ENCODE results near the gene DRD1.
"Not testable (repeated sequence)": the region's sequence is repeated elsewhere in the genome, so short reads cannot be mapped to it uniquely, and the experiment has no call there.

DRD1 gene

GRCh38 chr5:175466700-175467318 lies 22.8 kb upstream of the DRD1 start:
- no peak for DNase-seq

- DNase-seq: no peak
These were observed 21.3 kb upstream of the DRD1 start for GRCh38 chr5:175465282-175465681.

GRCh38 chr5:175464942-175465233 lies 20.9 kb upstream of the DRD1 start:
- no peak for DNase-seq

- DNase-seq: peak; percentile 79
These were observed 20.3 kb upstream of the DRD1 start for GRCh38 chr5:175464074-175464941.

DNA sequence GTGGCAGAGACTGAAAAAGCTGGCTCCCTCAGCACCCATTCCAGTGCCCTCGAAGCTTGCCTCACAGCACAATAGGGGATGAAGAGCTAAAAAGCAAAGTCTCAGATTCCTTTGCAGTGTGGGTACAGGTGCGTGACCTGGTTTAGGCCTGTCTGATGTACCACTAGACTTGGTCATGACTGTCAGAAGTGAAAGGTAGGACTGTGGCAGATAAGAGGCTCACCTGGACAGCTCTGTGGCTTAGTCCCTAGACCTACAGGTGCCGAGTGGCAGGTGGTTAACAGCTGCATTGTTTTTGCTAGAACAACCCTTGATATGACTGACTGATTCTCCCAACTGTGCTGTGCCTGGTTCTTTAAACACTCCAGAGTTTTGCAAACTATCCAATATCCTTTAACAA lies 19.7 kb upstream of the DRD1 start:
- DNase-seq: no peak

DNA sequence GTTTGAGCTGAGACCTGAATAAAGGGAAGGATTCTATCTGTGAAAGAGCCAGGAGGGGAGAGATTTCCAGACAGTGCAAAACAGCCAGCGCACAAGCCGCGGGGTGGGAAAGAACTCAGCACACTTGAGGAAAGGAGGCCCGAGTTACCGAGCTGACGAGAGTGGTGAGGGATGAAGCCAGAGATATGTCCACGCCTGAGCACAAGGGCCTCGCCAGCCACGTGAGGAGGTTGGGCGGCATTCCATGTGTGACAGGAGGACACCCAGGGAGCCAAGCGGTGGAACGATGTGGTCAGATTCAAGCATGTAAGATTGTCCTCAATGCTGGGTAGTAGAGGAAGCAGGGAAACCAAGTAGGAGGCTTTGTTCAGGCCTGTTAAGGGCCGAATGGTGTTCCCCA lies 17.4 kb upstream of the DRD1 start:
- no peak for DNase-seq

GRCh38 chr5:175460552-175460951 lies 16.6 kb upstream of the DRD1 start:
- no peak for DNase-seq

- no peak for DNase-seq
These were observed 16.1 kb upstream of the DRD1 start for GRCh38 chr5:175460126-175460525.

GRCh38 chr5:175457466-175457865 lies 13.5 kb upstream of the DRD1 start:
- no peak for DNase-seq

DNA sequence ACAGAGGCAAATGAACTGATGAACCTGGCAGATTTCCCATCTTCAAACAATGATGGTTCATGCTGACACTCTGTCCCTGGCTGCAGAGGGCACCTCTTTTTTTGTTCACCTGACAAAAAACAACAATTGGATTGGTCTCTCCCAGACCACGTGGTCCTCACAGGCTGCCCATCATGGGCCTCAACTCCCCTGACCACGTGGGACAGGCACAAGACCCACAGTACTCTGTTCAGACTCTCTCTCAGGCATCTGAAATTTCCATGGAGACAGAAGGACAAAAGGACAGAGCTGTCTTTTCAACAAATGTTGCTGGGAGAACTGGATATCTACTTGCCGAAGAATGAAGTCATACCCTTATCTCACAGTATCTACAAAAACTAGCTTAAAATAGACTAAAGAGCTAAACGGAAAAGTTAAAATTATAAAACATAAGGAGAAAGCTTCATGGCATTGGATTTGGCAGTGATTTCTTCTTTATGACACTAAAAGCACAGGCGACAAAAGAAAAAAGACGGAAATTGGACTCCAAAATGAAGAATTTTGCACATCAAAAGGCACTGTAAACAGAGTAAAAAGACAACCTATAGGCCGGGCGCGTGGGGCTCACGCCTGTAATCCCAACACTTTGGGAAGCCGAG lies 12.2 kb upstream of the DRD1 start:
- DNase-seq: no peak

GRCh38 chr5:175454338-175454737 lies 10.4 kb upstream of the DRD1 start:
- not testable (repeated sequence) for DNase-seq

DNA sequence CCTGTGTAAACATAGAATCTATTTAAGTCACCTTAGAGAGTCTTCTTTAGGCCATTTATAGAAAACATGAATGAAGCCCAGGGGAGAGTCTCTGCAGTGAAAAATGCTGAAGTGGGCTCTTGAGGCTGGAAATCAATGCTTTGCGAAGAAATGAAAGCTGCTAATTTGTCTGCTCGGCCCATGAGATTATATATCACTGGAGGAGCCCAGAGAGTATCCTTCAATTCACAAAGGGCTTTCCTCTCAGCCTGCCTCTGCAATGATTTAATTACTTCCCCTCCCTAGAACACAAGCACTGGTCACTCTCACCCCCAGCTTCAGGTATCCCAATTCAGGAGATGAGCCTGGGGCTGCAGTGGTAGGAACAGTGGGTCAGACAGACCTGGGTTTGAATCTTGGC lies 8.2 kb upstream of the DRD1 start:
- no peak for DNase-seq

DNA sequence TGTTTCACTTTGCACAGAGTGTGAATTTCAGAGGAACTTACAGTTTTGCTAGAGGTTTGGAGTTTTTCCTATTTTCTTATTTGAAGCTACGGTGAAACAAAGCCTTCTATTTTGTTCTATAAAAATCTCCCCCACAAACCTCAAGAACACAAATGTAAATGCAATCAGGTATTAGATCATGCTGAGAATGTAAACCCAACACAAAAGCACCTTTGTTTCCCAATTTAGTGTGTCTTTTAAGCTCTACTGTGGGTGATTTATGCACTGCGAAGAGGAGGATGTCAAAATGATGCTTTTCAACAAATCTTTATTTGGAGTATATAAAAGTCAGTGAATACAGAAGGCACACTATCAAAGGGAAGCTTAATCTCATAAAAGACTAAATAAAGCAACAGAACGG lies 4.3 kb upstream of the DRD1 start:
- no peak for DNase-seq

GRCh38 chr5:175447571-175447970 lies 3.6 kb upstream of the DRD1 start:
- no peak for DNase-seq

- DNase-seq: not testable (repeated sequence)
These were observed 2.4 kb upstream of the DRD1 start for GRCh38 chr5:175446378-175446777.

DNA sequence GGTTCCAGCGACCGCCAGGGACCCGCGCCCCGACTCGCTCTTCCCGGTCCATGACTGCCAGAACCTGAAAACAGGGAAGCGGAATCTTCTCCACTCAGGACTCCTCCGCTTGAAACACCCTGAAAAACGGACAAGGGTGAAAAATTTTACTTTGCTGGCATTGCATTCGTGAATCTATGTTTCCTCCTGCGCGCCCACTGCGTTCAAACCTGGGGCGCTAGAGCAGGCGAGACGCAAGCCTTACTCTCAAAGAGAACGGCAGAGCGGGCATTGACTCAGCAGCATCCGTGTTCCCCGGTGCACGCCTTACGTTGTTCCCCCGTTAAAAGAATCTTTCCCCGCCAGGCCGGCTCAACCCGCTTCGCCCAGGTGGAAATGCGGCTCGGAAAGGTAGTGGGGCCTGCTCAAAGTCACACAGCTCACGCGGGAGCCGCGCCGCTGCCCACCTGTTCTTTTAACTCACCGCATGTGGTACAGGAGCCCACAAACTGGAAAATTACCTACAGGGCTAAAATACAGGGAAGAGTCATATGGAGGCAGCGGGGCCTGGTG lies 999 bp upstream of the DRD1 start:
- DNase-seq: no peak

DNA sequence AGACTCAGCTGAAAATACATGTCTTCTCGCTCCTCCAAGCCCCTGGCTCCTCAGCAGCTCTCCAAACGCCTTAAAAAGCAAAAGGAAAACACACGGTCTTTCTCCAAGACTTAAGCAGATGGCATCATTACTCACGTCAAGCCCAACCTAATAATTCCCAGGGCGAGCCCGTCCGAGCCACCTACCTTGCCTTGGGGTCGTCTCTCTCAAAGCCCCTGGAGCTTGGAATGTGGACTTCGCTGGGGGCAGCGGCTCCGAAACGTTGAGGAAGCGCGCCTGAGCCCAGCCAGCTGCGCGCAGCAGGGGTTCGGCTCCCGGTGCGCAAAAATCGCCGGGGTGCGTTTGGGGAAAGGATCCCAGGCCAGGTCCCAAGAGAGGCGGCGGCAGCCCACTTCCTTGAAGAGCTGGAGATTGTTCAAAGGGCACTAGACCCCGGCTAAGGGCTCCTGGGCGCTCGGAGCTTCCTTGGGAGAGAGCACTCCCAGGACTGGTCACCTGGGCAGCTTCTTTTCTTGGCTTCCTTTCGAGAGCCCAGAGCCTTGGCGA lies 395 bp downstream of the DRD1 start:
- DNase-seq: no peak

GRCh38 chr5:175438234-175438857 lies 5.6 kb downstream of the DRD1 start:
- DNase-seq: no peak

DNA sequence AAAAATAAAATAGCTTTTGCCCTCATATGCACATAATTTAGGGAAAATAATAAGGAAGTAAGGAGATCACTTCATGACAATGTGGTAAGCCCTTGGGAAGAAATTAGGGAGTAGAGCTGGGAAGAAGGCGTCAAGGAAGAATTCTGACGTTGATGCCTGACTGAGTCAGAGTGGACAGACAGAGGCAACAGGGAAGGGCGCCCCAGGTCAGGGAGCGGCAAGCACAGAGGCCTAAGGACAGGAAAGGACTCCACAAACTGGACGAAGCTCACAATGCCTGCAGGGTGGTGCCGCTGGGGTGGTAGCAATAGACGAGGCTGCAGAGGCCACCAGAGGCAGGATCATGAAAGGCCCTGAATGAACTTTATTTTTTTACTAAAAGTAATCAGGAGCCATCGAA lies 7.6 kb downstream of the DRD1 start:
- no peak for DNase-seq

GRCh38 chr5:175434800-175435199 lies 9.2 kb downstream of the DRD1 start:
- no peak for DNase-seq

GRCh38 chr5:175427762-175428161 lies 16.2 kb downstream of the DRD1 start:
- no peak for DNase-seq

GRCh38 chr5:175424594-175424993 lies 19.4 kb downstream of the DRD1 start:
- DNase-seq: not testable (repeated sequence)

DNA sequence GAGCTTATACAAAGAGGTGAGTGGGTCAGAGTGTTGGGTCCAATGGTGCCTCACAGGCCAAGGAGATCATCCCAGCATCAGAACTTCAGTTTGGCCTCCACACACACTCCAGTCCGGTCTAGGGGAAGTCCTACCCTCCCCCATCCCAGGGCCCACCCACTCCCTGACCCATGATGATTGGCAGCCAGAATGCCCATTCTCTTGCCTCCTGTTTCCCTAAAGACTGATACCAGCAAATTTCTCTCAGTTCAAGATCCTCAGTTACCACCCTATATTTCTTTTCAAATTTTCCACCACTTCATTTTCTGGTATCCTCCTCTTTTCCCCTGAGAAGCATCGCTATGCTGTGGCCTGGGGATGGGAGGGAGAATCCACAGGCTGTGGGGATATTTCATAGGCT lies 21.9 kb downstream of the DRD1 start:
- DNase-seq: no peak

All from stimulated activated CD4-positive, alpha-beta T cell treated with anti-CD3 and anti-CD28 coated beads, Interleukin-4, amount 100 ng/mL, for 24 hours (primary cell).